ENCODE results near the gene EXOC8.
"Not testable (repeated sequence)": the region's sequence is repeated elsewhere in the genome, so short reads cannot be mapped to it uniquely, and the experiment has no call there.

Gene EXOC8

DNA sequence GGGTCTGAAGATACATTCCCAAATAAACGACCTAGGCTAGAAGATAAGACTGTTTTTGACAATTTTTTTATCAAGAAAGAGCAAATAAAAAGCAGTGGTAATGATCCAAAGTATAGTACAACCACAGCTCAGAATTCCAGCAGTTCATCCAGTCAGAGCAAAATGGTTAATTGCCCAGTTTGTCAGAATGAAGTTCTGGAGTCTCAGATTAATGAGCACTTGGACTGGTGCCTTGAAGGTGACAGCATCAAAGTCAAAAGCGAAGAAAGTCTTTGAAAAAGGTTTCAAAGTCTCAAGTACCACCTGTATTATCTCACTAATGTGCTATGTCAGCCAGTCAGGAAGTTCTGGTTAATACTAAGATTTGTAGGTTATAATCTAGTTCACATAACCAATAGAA lies 15.4 kb upstream of the EXOC8 start:
- DNase-seq = no peak

DNA sequence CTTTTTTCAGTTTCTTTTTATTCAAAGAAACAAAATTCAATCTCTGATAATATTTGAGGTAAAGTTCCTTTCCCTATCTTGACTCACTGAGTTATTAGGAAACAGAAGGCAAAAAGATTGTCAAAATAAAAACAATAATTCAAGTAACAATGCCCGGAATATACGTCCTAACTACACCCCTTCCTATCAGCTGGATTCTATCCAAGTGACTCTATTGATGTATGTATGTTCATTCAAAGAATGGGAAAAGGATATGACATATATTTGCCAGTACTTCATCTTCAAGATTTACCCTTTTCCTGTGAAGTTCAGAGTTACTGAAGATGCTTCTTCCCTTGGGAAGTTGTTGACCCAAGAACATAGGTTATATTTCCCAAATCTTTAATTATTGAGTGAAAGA lies 14.2 kb upstream of the EXOC8 start:
- DNase-seq = no peak

DNA sequence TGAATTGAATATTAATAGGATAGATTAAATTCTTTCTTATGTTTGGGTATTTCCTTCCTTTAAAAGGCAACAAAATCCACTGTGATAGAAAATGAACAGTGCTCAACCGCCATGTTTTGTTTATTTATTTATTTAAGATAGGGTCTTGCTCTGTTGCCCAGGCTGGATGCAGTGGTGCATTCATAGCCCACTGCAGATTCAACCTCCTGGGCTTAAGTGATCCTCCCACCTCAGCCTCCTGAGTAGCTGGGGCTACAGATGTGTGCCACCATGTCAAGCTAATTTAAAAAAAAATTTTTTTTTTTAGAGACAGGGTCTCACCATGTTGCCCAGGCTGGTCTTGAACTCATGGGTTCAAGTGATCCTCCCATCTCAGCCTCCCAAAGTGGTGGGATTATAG lies 11.2 kb upstream of the EXOC8 start:
- not testable (repeated sequence) for DNase-seq

DNA sequence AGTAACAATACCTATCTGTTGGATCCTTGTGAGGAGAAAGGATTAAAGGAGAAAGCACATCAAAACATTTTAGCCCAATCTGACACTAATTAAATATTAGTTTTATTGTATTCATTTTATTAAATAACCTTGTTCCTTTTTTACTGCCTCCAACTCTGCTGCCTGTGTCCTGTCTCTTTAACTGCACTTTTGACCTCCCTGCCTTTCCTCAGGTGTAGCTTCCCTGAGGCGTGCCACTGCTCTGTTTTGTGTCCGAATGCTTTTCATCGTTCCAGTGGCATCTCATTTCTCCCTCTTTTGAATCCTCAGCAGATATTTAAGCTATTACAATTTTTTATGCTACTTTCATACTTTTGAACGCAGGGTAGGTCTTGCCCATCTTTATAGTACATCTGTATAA lies 10.8 kb upstream of the EXOC8 start:
- DNase-seq = no peak

DNA sequence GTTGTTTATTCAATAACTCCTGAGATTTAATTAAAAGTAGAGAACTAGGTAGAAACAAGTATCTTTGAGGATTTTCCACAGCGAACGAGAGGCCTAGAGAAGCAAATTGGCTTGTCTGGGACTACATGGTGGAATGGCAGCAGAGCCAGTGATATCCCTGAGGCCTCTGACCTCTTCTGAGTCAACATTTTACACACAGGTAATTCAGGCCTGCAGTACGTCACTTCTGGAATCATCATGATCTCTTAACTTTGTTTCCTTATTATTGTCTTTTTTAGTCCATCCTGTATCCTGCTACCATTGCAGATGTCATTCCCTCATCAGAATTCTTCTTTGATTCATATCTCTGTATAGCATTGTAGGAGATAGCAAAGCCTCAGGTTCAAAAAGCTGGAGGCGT lies 10.3 kb upstream of the EXOC8 start:
- DNase-seq = no peak

DNA sequence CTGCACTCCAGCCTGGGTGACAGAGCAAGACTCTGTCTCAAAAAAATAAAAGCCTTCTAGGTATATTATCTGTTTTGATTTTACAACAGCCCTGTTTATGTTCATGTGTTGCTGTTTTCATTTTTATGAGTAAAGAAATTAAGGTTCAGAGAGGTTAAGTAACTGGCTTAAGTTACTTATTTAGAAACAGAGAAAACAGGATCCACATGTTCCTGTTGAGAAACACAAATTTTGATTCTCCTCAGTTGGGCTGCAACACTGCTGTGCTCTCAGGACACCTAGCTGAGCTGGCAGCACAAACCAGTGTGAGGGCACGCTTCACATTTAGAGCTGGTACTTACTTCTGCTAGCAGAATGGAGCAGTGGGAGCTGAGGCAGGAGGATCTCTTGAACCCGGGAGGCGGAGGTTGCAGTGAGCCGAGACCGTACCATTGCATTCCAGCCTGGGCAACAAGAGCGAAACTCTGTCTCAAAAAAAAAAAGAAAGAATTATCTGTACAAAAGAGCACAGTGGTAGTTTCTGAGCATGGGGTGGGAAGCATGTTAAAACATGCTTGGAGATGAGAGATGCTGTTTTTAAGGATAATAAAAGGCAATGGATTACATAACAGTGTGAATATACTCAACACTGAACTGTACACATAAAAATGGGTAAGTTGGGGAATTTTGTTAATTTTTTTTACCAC lies 2.8 kb upstream of the EXOC8 start:
- DNase-seq = no peak

DNA sequence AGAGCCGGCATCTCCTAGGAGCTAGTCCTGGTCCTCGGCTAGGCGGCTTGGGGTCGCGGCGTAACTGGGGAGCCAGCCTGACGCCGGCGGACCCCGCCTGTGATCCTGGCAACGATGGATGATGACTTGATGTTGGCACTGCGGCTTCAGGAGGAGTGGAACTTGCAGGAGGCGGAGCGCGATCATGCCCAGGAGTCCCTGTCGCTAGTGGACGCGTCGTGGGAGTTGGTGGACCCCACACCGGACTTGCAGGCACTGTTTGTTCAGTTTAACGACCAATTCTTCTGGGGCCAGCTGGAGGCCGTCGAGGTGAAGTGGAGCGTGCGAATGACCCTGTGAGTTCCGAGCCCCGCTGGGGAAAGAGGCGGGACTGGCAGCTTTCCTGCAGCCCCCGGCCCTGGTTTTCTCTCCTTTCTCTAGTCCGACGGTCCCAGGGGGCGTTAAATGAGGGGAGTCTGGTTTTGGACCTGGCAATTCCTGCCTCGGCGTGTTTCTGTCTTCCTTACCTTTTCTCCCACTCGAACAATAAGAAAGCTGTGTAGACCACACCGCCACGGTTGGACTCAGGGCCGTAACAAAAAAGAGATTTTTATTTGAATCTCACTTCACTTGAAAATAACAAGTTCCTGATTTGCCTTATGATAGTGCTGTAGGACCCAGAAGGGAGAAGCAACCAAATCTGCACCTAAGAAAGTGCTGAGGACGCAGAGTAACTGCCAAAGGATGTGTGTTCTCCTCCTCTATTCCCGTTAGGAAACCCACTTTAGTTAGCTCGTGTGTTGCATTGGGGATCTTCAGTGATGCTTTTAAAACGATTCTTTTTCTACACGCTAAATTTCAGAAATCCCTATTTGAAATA lies 847 bp upstream of the EXOC8 start, which contains the start of gene SPRTN:
Gene SPRTN, plus strand, starts transcription at position 24 of the 859 bp plus-strand sequence. Its CDS starts 91 bp downstream, at position 115.
- DNase-seq = peak; percentile 37

DNA sequence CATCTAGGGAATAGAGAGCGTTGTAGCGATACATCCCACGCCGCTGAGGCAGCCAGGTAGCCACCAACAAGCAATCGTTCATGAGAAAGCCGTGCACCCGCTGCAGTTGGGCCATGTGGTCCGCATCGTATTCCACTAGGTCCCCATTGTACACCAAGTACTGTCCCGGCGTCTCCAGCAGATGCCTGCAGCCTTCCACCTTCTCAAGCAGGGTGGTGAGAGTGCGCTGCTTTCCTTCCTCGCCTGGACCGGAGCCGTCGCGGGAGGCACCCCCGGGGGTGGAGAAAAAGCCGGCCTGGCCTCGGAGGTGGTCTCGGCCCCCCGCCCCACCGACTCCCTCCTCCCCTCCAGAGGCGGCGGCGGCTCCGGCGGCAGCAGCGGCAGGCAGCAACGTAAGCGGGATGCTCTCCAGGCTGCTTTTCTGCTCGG lies 595 bp downstream of the EXOC8 start:
- peak; percentile 23 for DNase-seq

DNA sequence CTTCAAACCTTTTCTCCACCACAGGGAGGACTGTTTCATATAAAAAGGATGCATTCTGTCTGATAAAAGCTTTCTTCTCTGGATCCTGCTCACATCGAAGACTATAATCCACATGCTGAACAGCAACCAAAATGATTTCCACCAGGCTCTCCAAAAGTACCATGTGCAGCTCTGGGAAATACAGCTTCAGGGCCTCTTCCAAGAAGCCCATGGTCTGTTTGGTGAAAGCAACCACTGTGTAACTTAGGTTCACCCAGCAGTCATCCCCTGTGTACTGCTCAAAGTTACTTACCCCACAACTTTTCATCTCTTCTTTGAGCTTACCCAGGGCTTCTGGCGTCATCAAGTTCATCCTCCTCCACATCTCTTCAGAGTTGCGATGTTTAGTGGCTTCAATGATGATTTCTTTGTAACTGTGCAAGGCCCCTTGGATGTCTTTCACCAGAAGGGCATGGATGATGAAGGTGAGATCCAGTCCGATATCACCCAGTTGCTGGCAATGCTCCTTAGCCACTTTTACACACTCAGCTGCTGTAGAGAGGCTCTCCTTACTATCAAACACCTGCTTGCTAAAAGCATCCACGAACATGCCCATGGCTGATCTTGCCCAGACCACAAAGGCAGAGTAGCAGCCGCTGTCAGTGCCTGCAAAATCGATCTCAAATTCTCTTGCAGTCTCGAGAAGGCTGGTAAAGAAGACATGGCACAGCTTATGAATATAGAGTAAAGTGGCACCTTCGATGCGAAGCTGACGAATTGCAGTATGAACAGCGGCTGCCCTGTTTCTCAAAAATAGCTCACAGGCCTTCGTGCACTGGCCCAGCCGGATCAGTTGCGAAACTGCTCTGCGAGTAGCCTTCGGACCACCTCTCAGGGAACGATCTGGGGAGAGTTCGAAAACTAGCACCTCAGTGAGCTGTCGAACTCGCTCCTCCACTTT lies 1.7 kb downstream of the EXOC8 start:
- peak; percentile 16 for DNase-seq

DNA sequence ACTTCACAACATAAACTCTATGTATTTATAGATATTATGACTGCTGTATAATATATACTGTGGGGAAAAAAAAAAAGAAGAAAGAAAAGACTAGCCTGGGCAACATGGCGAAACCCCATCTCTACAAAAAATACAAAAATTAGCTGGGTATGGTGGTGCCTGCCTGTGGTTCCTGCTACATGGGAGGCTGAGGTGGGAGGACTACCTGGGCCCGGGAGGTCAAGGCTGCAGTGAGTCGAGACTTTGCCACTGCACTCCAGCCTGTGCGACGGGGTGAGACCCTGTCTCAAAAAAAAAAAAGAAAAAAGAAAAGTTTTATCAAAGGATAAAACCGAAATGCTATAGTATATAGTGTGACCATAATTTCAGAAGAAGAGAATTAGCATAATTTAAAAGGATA lies 2.7 kb downstream of the EXOC8 start:
- DNase-seq = no peak

DNA sequence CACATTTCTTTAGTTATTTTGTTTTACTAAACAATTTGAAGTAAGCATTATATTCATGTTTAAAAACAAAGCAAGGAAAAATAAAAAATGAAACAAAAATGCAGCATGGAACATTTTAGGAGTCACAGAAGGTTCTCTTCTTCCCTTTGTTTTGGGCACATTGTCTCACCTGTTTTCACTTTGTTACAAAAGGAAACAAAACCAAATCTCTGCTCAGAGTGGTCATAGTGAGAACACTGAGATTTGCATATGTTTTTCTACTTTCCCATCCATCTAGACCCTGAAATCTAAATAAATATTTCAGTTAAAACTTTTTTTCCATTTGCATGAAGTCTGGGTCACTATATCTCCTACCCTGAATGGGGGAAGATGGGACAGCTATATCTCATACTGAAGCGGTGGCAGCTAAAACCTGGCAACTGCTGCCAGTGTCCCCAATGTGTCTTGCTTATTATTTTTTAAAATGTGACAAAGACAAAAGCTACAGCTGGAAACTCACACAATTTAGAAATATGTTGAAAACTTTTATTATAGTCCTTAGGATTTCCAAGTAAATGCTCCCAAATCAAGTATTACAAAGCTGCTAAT lies 3.5 kb downstream of the EXOC8 start:
- peak; percentile 10 for DNase-seq

DNA sequence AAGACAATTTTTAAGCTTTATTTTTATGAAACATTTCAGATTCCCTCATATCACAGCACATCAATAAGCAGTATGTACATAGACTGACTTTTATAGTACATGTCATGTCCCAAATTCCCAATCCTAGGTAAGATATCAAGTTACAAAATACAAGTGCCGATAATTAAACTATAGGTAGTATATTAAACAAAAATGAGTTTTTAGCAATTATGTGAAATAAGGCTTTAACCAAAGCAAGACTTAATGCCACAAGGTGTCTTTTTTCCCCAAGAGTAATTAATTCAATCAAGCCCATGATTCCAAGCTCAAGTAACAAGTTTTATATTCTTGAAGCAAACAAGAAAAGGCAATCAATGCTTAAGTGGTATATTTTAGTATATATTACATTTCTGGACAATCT lies 4.9 kb downstream of the EXOC8 start:
- no peak for DNase-seq

DNA sequence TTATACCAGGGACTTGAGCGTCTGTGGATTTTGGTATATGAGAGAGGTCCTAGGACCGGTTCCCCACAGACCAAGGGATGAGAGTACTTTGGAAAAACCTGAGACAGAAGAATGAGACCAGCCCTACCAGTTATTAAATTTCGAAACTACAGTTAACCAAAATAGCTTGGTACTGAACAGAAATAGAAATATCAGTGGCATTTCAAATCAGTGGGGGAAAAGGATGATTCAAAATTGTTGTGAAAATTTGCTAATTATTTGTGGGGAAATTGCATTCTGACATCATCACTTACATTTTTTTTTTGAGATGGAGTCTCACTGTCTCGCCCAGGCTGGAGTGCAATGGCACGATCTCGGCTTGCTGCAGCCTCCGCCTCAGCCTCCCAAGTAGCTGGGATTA lies 8.2 kb downstream of the EXOC8 start:
- no peak for DNase-seq

DNA sequence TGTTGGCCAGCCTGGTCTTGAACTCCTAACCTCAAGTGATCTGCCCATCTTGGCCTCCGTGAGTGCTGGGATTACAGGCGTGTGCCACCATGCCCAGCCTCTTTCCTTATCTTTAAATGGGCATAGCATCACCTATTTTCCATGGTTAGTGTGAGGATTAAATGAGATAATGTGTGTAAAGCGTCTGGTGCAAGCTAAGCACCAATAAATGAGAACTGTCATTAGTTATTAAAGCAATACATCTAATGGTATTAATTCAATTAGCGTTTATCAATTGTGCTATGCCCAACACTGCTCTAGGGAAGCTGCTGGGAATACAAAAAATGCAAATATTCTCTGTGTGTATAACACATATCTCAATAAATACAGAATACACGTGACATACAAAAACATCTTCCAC lies 10.0 kb downstream of the EXOC8 start:
- no peak for DNase-seq

DNA sequence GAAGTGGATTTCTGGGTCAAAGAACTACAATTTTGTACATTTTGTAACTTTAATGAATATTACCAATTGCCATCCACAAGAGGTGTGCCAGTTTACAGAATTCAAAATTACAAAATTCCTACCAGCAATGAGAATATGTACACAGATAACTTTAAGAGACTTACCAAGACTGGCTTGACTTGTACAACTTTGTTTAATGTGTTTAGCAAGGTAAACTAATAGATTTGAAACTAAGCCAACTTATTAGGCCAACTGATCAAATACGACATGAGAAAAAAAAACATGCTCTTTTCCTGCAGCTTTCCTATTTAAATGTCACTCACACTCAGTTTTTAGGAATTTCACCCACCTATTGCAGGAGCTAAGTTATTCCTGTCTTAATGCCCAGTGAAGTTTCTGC lies 11.4 kb downstream of the EXOC8 start:
- DNase-seq = no peak

DNA sequence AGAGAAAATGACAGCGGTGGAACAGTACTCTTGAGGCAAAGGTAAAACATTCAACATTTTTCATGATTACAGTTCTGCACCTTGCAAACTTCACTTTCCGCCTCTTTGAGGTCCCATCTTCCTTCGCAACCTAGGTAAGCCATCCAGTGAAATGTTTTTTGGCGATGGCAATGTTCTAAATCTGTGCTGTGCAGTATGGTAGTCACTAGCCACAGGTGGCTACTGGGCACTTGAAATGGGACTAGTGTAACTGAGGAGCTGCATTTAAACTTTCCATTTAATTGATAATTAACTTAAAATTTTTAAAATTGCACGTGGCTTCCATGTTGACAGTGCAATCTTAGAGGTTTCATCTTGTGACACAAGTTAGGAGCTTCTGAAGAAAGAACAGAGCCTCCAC lies 13.0 kb downstream of the EXOC8 start:
- no peak for DNase-seq

DNA sequence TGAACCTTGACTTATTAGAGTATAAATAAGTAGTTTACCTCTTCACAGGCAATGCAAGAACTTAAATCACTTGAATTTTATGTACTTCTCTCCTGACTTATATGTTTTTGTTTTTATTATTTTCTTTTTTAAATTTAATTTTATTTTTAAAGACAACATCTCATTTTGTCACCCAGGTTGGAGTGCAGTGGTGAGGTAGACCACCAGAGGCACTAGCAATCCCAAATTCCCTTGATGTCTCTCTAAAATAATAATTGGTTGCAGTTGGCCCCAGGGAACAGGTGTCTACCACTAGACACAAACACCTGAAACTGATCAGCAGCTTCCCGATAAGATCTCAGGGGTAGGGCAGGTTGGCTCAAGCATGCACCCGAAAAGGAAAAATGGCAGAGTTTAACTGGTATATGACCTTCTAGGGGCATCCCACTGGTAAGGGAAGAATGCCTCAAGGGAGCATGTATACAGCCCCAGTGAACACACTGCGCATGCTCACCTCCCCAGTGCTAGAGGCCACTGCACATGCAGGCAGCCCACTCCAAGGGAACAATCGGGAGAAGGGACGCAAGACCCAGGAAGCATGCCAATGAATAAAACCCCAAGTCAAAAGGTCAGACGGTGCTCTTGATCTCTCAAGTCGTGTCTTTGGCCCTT lies 14.6 kb downstream of the EXOC8 start:
- DNase-seq = peak; percentile 9

DNA sequence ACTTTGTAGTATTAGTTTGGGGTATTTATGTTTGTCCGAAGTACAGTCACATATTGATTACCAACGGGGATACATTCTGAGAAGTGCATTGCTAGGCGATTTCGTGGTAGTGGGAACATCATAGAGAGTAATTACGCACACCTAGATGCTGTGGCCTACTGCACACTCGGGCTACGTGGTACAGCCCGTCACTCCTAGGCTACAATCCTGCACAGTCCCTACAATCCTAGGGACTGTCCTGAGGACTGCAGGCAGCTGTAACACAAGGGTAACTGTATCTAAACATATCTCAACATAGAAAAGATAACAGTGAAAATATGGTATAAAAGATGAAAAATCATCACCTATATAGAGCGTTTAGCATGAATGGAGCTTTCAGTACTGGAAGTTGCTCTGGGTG lies 18.6 kb downstream of the EXOC8 start:
- DNase-seq = no peak

DNA sequence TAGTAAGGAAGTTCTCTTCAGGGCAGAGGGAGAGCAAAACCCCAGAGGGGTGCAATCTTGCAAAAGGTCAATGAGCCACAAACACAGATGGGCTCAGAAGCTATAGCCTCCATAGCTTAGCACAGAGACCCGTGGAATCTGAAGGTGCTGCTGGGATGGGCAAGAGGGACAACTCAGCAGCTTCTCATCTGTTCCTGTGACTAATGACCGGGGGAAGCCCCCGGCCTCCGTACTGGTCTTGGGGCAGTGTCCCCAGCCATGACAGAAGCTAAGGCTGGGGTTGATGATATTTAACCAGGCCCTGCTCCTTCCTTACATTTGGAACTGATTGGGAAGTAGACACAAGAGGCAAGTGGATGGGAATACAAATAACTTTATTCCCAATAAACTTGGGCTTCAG lies 19.1 kb downstream of the EXOC8 start:
- no peak for DNase-seq

DNA sequence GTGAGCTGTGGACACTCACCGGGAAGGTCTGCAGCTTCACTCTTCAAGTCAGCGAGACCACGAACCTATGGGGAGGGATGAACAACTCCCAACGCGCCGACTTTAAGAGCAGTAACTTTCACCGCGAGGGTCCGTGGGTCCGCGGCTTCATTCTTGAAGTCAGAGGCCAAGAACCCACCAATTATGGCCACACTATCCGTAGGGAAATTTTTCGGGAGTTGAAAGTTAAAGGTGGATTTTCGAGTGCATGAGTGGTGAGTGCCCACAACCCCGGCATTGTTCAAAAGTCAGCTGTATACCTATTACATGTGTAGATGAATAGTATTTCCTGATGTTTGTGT lies 19.7 kb downstream of the EXOC8 start:
- no peak for DNase-seq

DNA sequence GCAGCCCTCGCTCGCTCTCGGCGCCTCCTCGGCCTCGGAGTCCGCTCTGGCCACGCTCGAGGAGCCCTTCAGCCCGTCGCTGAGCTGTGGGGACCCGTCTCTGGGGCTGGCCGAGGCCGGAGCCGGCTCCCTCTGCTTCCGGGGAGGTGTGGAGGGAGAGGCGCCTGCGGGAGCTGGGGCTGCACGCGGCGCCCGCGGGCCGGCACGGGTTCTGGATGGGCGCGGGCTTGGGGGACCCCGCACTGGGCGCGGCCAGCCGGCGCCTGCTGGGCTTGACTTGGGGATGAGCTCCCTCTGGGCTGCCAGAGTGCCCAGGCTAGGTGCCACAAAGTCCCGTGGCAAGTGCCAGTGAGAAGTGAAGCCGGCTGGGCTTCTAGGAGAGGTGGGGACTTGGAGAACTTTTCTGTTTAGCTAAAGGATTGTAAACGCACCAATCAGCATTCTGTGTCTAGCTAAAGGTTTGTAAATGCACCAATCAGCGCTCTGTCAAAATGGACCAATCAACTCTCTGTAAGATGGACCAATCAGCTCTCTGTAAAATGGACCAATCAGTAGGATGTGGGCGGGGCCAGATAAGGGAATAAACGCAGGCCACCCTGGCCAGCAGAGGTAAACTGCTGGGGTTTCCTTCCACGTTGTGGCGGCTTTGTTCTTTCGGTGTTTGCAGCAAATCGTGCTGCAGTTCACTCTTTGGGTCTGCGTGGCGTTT lies 20.2 kb downstream of the EXOC8 start:
- no peak for DNase-seq

DNA sequence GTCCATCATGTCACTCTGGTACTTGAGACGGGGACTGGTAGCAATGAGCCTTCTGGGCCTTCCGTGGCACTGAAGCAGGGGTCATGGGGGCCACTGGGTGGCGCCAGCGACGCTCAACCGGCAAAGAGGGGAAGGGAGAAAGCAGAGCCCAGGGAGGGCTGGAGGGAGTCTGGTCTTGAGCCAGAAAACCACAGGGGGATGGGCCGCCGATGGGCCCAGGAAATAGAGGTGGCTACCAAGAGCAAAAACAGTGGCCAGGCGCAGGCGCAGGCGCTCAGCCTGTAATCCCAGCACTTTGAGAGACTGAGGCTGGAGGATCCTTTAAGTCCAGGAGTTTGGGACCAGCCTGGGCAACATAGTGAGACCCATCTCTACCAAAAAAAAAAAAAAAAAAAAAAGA lies 21.8 kb downstream of the EXOC8 start:
- peak; percentile 69 for DNase-seq

All from hematopoietic multipotent progenitor cell treated with erythropoietin and hydrocortisone succinate and interleukin-3 and kit ligand, for 6 days (in vitro differentiated cells).